ENCODE data around the gene VSX2.

Gene VSX2

GRCh38 chr14:74219277-74220205 lies 19.7 kb upstream of the VSX2 start:
- H3K4me1 ChIP-seq, result no peaks in the 10 kb centered on the region
- TF ChIP-seq, protein P1, sequence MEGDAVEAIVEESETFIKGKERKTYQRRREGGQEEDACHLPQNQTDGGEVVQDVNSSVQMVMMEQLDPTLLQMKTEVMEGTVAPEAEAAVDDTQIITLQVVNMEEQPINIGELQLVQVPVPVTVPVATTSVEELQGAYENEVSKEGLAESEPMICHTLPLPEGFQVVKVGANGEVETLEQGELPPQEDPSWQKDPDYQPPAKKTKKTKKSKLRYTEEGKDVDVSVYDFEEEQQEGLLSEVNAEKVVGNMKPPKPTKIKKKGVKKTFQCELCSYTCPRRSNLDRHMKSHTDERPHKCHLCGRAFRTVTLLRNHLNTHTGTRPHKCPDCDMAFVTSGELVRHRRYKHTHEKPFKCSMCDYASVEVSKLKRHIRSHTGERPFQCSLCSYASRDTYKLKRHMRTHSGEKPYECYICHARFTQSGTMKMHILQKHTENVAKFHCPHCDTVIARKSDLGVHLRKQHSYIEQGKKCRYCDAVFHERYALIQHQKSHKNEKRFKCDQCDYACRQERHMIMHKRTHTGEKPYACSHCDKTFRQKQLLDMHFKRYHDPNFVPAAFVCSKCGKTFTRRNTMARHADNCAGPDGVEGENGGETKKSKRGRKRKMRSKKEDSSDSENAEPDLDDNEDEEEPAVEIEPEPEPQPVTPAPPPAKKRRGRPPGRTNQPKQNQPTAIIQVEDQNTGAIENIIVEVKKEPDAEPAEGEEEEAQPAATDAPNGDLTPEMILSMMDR (IDR thresholded peaks at IDR 0.05; ENCODE audit: low read depth, low read length), result no peak
- no peaks in the 10 kb centered on the region for H3K9me3 ChIP-seq
- no peak for DNase-seq
- H3K36me3 ChIP-seq, result no peaks in the 10 kb centered on the region
- H3K27me3 ChIP-seq, result peaks cover 63% of the 10 kb centered on the region
- H3K4me3 ChIP-seq (ENCODE audit: low read depth, low read length), result no peak overlapping the region

GRCh38 chr14:74220991-74221390 lies 18.3 kb upstream of the VSX2 start:
- Histone ChIP-seq H3K27me3 (peaks cover 64% of the 10 kb centered on the region), H3K36me3 (no peaks in the 10 kb centered on the region), H3K4me1 (no peaks in the 10 kb centered on the region), H3K4me3 (ENCODE audit: low read depth, low read length) (no peak overlapping the region), H3K9me3 (no peaks in the 10 kb centered on the region)
- no peak for DNase-seq
- TF ChIP-seq, protein P1 (IDR thresholded peaks at IDR 0.05; ENCODE audit: low read depth, low read length), result no peak

GRCh38 chr14:74221741-74222140 lies 17.5 kb upstream of the VSX2 start:
- H3K9me3 ChIP-seq, result no peaks in the 10 kb centered on the region
- no peak overlapping the region for H3K4me3 ChIP-seq (ENCODE audit: low read depth, low read length)
- H3K4me1 ChIP-seq, result no peaks in the 10 kb centered on the region
- no peak for DNase-seq
- no peaks in the 10 kb centered on the region for H3K36me3 ChIP-seq
- peaks cover 61% of the 10 kb centered on the region for H3K27me3 ChIP-seq
- TF ChIP-seq, protein P1 (IDR thresholded peaks at IDR 0.05; ENCODE audit: low read depth, low read length), result no peak

- TF ChIP-seq, protein P1 (IDR thresholded peaks at IDR 0.05; ENCODE audit: low read depth, low read length), result no peak
- Histone ChIP-seq H3K36me3 (no peaks in the 10 kb centered on the region), H3K4me1 (no peaks in the 10 kb centered on the region), H3K9me3 (no peaks in the 10 kb centered on the region), H3K27me3 (peaks cover 64% of the 10 kb centered on the region), H3K4me3 (ENCODE audit: low read depth, low read length) (no peak overlapping the region)
- no peak for DNase-seq
These were observed 16.2 kb upstream of the VSX2 start for GRCh38 chr14:74223016-74223415.

DNA sequence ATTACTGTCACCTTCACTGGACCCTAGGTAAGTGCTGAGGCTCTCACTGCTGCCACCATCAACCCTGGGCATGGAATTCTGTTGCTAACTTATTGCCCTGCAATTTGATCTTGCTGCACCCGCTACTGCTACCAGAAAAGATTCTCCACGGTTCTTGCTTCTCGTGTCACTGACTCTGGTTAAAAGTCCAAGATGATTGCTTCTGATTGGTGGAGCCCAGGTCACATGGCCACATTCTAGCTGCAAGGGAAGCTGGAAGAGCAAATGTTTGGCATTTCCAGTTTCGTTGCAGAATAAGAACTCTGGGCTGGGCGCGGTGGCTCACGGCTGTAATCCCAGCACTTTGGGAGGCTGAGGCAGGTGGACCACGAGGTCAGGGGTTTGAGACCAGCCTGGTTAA lies 7.5 kb upstream of the VSX2 start:
- TF ChIP-seq, protein P1 (IDR thresholded peaks at IDR 0.05; ENCODE audit: low read depth, low read length), result no peak
- DNase-seq, result no peak
- H3K36me3 ChIP-seq, result no peaks in the 10 kb centered on the region
- no peaks in the 10 kb centered on the region for H3K9me3 ChIP-seq
- H3K4me1 ChIP-seq, result no peaks in the 10 kb centered on the region
- peaks cover 68% of the 10 kb centered on the region for H3K27me3 ChIP-seq
- no peak overlapping the region for H3K4me3 ChIP-seq (ENCODE audit: low read depth, low read length)

DNA sequence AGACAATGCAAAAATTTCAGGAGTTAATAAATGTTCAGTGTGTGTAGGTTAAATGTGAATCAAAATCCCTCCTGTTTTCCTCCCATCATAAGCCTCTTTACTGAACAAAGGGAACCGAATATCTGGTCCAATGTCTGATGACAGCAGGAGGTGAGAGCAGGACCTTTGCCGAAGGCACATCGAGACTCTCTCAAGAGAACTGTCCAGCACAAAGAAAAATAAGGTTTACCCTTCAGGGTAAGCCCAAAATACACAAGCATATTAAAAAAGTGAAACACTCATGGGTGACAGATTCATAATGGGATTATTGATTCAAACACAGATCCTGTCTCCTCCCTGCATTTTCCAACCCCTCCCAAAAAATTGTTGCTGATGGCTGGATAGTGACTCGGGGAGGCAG lies 4.2 kb upstream of the VSX2 start:
- Histone ChIP-seq H3K4me3 (ENCODE audit: low read depth, low read length) (no peak overlapping the region), H3K9me3 (no peaks in the 10 kb centered on the region), H3K4me1 (no peaks in the 10 kb centered on the region), H3K27me3 (peaks cover 69% of the 10 kb centered on the region), H3K36me3 (no peaks in the 10 kb centered on the region)
- DNase-seq, result no peak
- TF ChIP-seq, protein P1 (IDR thresholded peaks at IDR 0.05; ENCODE audit: low read depth, low read length), result no peak
